Measurements from ENCODE around the gene ARSG. TPM values are rescaled to one million over a fixed set of nuclear protein-coding genes. Genes with fewer than 3 reads are reported as not detected.

Gene ARSG
- total and polyA plus RNA-seq, 10 of the 15 experiments (the other 5 are each of a cell fraction or from before 2014, with no cell fraction given): 2.9 to 13.5 (median 7.6) TPM

GRCh38 chr17:68247445-68248198 is 43.7 kb upstream of the ARSG start, which contains the start of gene AMZ2 (continued):
- 0 out of 2 replicates have a peak, but pooled peaks have one; percentile 82 for TF ChIP-seq TCF3 (IDR thresholded peaks at IDR 0.05; ENCODE audit: borderline replicate concordance, insufficient read depth, low read depth, low read length)
- TF ChIP-seq CBFB (IDR thresholded peaks at IDR 0.05; ENCODE audit: low read depth): peak; percentile 58; the same call in 1 of the 2 replicates
- no peak for TF ChIP-seq CHD1 (IDR thresholded peaks at IDR 0.05; ENCODE audit: low read depth, low read length)
- TF ChIP-seq MYC (IDR thresholded peaks at IDR 0.05; ENCODE audit: insufficient read depth, insufficient read length, insufficient replicate concordance, low read length, severe bottlenecking): peak; percentile 23
- TF ChIP-seq CREB1 (IDR thresholded peaks at IDR 0.05; ENCODE audit: low read depth): peak; percentile 90
- TF ChIP-seq BRCA1 (IDR thresholded peaks at IDR 0.05; ENCODE audit: low read depth, low read length): no peak
- no peak for TF ChIP-seq CUX1 (IDR thresholded peaks at IDR 0.05; ENCODE audit: insufficient replicate concordance, low read depth, low read length)
- peak; percentile 60 for TF ChIP-seq NR2F1 (conservative IDR thresholded peaks at IDR 0.05)
- TF ChIP-seq YY1 (IDR thresholded peaks at IDR 0.05; ENCODE audit: low read depth, low read length): no peak; the same call in 1 of the 2 replicates
- no peak for TF ChIP-seq EZH2 (IDR thresholded peaks at IDR 0.05; ENCODE audit: borderline replicate concordance, control insufficient read depth, low read depth, low read length)
- TF ChIP-seq NFYB (IDR thresholded peaks at IDR 0.05; ENCODE audit: insufficient read depth, low read depth, low read length): no peak
- TF ChIP-seq SRF (IDR thresholded peaks at IDR 0.05; ENCODE audit: low read depth in 2 of 2, low read length in 2 of 2): no peak
- no peak for TF ChIP-seq CBX3 (IDR thresholded peaks at IDR 0.05; ENCODE audit: borderline replicate concordance, low read depth)
- no peak for TF ChIP-seq FOS (IDR thresholded peaks at IDR 0.05; ENCODE audit: borderline replicate concordance, extremely low read depth, insufficient read length)
- 0 out of 2 replicates have a peak, but pooled peaks have one; percentile 30 for TF ChIP-seq ELK1 (IDR thresholded peaks at IDR 0.05; ENCODE audit: low read depth, low read length)
- TF ChIP-seq TBL1XR1 (IDR thresholded peaks at IDR 0.05; ENCODE audit: low read depth, low read length): no peak; the same call in 1 of the 2 replicates
- peak; percentile 62 for TF ChIP-seq NKRF (conservative IDR thresholded peaks at IDR 0.05)
- TF ChIP-seq YBX1 (IDR thresholded peaks at IDR 0.05): no peak
- TF ChIP-seq MEF2A (IDR thresholded peaks at IDR 0.05; ENCODE audit: insufficient read depth, low read depth, low read length): 0 out of 2 replicates have a peak, but pooled peaks have one; percentile 38
- no peak for TF ChIP-seq SIN3A (IDR thresholded peaks at IDR 0.05; ENCODE audit: low read depth, low read length)
- TF ChIP-seq BHLHE40 (IDR thresholded peaks at IDR 0.05; ENCODE audit: borderline replicate concordance in 1 of 2, low read depth in 2 of 2, low read length in 1 of 2): peak; percentile 55 to 93; a peak in 3 of 4 replicates
- peak; percentile 70 for TF ChIP-seq HCFC1 (IDR thresholded peaks at IDR 0.05; ENCODE audit: low read length)
